Uterus (tissue), 4 donors: ENCODE measurements around the gene FAM20B. TPM values are rescaled to one million over a fixed set of nuclear protein-coding genes. Genes with fewer than 3 reads are reported as not detected.
A peak's percentile ranks its signal among the peaks of the same experiment; 100 is the strongest.

ENCODE experiments used
- DNase-seq, 2 donors: peaks; one replicate each; pipeline ENCODE4 v3.0.0-alpha.2; 2019 to 2020
- H3K27ac ChIP-seq, 2 donors: fragments of 200-600 bp; sonication (generic); 1 replicate in 1 of 2; 2 replicates in 1 of 2; pipeline ENCODE4 v1.5.1; 2016 to 2018
- H3K27me3 ChIP-seq, 2 donors: fragments of 200-600 bp; sonication (generic); one replicate each; pipeline ENCODE4 v1.5.1; 2018 to 2019; ENCODE audit warnings: control low read depth in 1 of 2
- H3K36me3 ChIP-seq, 2 donors: fragments of 200-600 bp; sonication (generic); one replicate each; pipeline ENCODE4 v1.5.1; 2019; ENCODE audit warnings: control low read depth in 1 of 2
- H3K4me1 ChIP-seq, 2 donors: fragments of 200-600 bp; sonication (generic); one replicate each; pipeline ENCODE4 v1.5.1; 2018 to 2019; ENCODE audit warnings: control low read depth in 1 of 2
- H3K4me3 ChIP-seq, 2 donors: fragments of 200-600 bp; sonication (generic); 1 replicate in 1 of 2; 2 replicates in 1 of 2; pipeline ENCODE4 v1.5.1; 2018 to 2019; ENCODE audit warnings: mild to moderate bottlenecking in 1 of 2
- H3K9me3 ChIP-seq, 2 donors: fragments of 200-600 bp; sonication (generic); one replicate each; pipeline ENCODE4 v1.5.1; 2019; ENCODE audit warnings: control low read depth in 1 of 2
- POLR2A ChIP-seq, 2 donors: fragments of 450-650 bp; IDR thresholded peaks; one replicate each; pipeline ENCODE4 v1.6.1; 2016; ENCODE audit warnings: antibody characterized with exemption in 2 of 2, mild to moderate bottlenecking in 1 of 2, moderate library complexity in 1 of 2
- intact Hi-C: fragments of 100-400 bp; cut with DNase I; formaldehyde crosslinking; loops from one replicate; pipeline ENCODE4 v1.15.1; 2023; ENCODE audit warnings: low total_unique reads
- total RNA-seq, 4 donors: library from RNA; depleted of rRNA in 3 of 4; stranded (reverse); fragments of >200 nt in 3 of 4; gene quantifications; one replicate each; pipeline versions ENCODE4 v1.1.0 to v1.2.4, GENCODE V29; 2014 to 2023
- TF ChIP-seq, protein P1 (sequence below), 4 experiments: fragments of 200-600 bp in 2 of 4; fragments of 450-650 bp in 2 of 4; sonication (generic) in 2 of 4; IDR thresholded peaks; one replicate each; pipeline ENCODE4 v1.5.1; 2016 to 2019; ENCODE audit warnings: antibody characterized with exemption in 4 of 4, mild to moderate bottlenecking in 2 of 4, moderate library complexity in 1 of 4
- donor health status: DM: yes; HTN: yes; CAD: no.

Gene FAM20B
- total RNA-seq, 4 donors from 2014 or later = 12.8 to 70.1 (median 36.7) TPM

DNA sequence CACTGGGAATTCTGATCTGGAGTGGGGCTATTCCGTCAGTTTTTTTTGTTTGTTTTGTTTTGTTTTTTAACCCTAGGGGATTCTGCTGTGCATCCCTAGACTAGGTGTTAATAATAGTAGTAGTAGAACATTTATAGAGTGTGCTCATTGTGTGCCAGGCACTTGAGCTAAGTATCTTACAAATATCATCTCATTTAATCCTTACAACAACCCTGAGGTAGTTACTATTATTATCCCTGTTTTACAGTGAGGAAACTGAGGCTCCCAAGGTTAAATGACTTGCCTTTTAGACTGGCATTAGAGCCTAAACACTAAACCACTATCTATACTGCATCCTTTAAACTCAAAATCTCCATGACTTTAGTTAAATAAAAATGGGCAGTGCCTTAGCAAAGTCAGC lies 78.3 kb downstream of the FAM20B start:
- no peak for TF ChIP-seq POLR2A (IDR thresholded peaks at IDR 0.05)
- TF ChIP-seq, protein P1, sequence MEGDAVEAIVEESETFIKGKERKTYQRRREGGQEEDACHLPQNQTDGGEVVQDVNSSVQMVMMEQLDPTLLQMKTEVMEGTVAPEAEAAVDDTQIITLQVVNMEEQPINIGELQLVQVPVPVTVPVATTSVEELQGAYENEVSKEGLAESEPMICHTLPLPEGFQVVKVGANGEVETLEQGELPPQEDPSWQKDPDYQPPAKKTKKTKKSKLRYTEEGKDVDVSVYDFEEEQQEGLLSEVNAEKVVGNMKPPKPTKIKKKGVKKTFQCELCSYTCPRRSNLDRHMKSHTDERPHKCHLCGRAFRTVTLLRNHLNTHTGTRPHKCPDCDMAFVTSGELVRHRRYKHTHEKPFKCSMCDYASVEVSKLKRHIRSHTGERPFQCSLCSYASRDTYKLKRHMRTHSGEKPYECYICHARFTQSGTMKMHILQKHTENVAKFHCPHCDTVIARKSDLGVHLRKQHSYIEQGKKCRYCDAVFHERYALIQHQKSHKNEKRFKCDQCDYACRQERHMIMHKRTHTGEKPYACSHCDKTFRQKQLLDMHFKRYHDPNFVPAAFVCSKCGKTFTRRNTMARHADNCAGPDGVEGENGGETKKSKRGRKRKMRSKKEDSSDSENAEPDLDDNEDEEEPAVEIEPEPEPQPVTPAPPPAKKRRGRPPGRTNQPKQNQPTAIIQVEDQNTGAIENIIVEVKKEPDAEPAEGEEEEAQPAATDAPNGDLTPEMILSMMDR (IDR thresholded peaks at IDR 0.05) = no peak
- Histone ChIP-seq H3K9me3 (no peaks in the 10 kb centered on the region), H3K27ac (no peak overlapping the region), H3K4me3 (no peak overlapping the region), H3K27me3 (no peaks in the 10 kb centered on the region), H3K36me3 (no peaks in the 10 kb centered on the region), H3K4me1 (no peaks in the 10 kb centered on the region)
- DNase-seq = no peak
- intact Hi-C loops = no loop called here

GRCh38 chr1:179104611-179105250 lies 79.0 kb downstream of the FAM20B start:
- H3K9me3 ChIP-seq = no peaks in the 10 kb centered on the region
- H3K4me1 ChIP-seq = no peaks in the 10 kb centered on the region
- H3K4me3 ChIP-seq = no peak overlapping the region
- H3K36me3 ChIP-seq = no peaks in the 10 kb centered on the region
- H3K27ac ChIP-seq = no peak overlapping the region
- H3K27me3 ChIP-seq = no peaks in the 10 kb centered on the region
- no peak for DNase-seq
- TF ChIP-seq POLR2A (IDR thresholded peaks at IDR 0.05) = no peak
- TF ChIP-seq, protein P1 (IDR thresholded peaks at IDR 0.05) = no peak
- intact Hi-C loops = no loop called here

DNA sequence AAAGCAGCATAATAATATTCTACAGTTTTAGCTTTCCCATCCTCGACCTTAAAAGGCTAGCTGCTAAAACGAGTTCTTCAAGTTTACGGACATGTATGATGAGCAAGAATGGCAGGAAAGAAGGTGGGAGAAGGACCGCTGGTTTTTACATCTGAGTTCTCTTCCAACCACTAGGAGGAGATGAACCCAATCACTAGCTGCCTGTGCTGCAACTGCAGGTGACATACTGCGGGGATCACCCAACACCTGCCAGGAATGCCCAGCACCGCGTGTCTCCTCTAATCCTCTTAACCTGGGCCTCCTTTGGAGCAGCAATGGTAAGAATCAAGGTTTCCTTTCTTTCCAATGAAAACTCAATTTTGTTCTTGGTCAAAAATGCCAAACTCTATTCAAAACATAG lies 79.7 kb downstream of the FAM20B start:
- H3K9me3 ChIP-seq = no peaks in the 10 kb centered on the region
- intact Hi-C loops = no loop called here

DNA sequence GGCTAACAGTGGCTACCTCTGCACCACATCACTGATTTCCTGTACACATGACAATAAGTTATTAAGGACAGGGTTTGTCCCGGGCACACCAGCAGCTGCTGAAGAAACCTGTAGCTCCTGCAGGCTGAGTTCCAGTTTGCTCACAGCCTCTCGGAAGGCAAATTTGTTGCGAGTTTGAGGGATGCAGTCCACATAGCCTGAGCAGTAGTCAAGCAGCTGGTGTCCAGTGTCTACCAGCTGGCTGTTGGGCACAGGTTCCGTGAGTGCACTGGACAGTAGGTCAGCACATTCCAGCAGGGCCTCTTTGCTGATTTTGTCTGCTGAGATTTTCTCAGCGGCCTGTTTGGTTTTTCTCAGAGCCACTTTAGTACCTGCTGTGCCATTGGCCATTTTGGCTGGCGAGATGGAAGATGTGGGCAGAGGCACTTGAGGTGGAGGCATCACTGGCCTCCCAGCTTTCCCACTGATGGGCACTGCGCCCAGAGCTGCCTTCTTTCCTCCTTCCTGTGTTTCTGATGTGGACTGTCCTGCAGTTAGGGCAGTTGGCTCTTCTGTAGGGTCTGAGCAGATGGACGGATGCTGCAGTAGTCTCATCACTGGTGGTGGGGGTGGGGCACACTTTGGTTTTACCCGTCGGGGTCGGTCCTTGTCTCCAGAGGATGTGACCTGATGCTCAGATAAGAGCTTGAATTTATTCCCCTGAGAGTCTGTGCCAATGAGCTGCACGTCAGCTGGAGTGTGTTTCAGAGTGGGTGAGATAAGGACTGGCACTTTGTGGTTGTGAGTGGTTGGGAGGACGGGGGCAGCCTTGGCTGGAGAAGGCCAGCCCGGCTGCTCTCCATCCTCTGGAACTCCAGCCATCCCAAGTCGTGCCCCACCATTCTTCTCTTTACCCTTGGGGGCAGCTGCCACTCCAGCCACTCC lies 82.3 kb downstream of the FAM20B start:
- Histone ChIP-seq H3K36me3 (no peaks in the 10 kb centered on the region), H3K4me1 (no peaks in the 10 kb centered on the region), H3K4me3 (no peak overlapping the region), H3K27me3 (no peaks in the 10 kb centered on the region), H3K27ac (no peak overlapping the region), H3K9me3 (no peaks in the 10 kb centered on the region)
- TF ChIP-seq, protein P1 (IDR thresholded peaks at IDR 0.05) = no peak
- no peak for TF ChIP-seq POLR2A (IDR thresholded peaks at IDR 0.05)
- intact Hi-C loops = no loop called here
- DNase-seq = no peak

More for the DNA sequence above, 79.7 kb downstream of the FAM20B start:
- TF ChIP-seq, protein P1 (IDR thresholded peaks at IDR 0.05) = peak in 1 of 4 experiments; percentile 18
- TF ChIP-seq POLR2A (IDR thresholded peaks at IDR 0.05) = no peak
- no peak overlapping the region for H3K4me3 ChIP-seq
- DNase-seq = no peak
- H3K27me3 ChIP-seq = no peaks in the 10 kb centered on the region
- no peaks in the 10 kb centered on the region for H3K36me3 ChIP-seq
- H3K4me1 ChIP-seq = no peaks in the 10 kb centered on the region
- H3K27ac ChIP-seq = no peak overlapping the region

- H3K4me3 ChIP-seq = no peak overlapping the region
- no peaks in the 10 kb centered on the region for H3K9me3 ChIP-seq
- intact Hi-C loops = no loop called here
- H3K4me1 ChIP-seq = no peaks in the 10 kb centered on the region
- H3K27ac ChIP-seq = no peak overlapping the region
- no peaks in the 10 kb centered on the region for H3K36me3 ChIP-seq
- DNase-seq = no peak
- no peaks in the 10 kb centered on the region for H3K27me3 ChIP-seq
- TF ChIP-seq, protein P1 (IDR thresholded peaks at IDR 0.05) = no peak
- TF ChIP-seq POLR2A (IDR thresholded peaks at IDR 0.05) = no peak
These were observed 83.0 kb downstream of the FAM20B start for GRCh38 chr1:179108644-179109043.
